ENCODE results near the gene KLHL29.

- no peak for TF ChIP-seq ZSCAN29 (IDR thresholded peaks at IDR 0.05)
- TF ChIP-seq NRF1 (conservative IDR thresholded peaks at IDR 0.05; ENCODE audit: low read depth, low read length) = no peak
- no peak for TF ChIP-seq USF1 (IDR thresholded peaks at IDR 0.05; ENCODE audit: borderline replicate concordance, extremely low read length, insufficient read depth, low read depth, low read length)
Measured at GRCh38 chr2:23393722-23394121, 8.7 kb downstream of the KLHL29 start.
